NCI-H748 treated with DMSO at 0.1 percent for 48 hours (cell line): ENCODE data around the gene MYO5A.
"Not testable (repeated sequence)": the region's sequence is repeated elsewhere in the genome, so short reads cannot be mapped to it uniquely, and the experiment has no call there.

ENCODE experiments used
- DNase-seq: peaks from one replicate; lab custom pipeline; 2025; lab: John Stamatoyannopoulos, UW

Gene MYO5A

DNA sequence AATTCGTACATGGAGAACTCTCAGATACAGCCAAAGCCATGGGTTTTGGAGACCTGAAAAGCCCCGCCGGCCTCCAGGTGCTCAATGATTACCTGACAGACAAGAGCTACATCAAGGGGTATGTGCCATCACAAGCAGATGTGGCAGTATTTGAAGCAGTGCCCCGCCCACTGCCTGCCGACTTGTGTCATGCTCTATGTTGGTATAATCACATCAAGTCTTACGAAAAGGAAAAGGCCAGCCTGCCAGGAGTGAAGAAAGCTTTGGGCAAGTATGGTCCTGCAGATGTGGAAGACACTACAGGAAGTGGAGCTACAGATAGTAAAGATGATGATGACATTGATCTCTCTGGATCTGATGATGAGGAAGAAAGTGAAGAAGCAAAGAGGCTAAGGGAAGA is 23.5 kb downstream of the MYO5A start:
- no peak for DNase-seq

DNA sequence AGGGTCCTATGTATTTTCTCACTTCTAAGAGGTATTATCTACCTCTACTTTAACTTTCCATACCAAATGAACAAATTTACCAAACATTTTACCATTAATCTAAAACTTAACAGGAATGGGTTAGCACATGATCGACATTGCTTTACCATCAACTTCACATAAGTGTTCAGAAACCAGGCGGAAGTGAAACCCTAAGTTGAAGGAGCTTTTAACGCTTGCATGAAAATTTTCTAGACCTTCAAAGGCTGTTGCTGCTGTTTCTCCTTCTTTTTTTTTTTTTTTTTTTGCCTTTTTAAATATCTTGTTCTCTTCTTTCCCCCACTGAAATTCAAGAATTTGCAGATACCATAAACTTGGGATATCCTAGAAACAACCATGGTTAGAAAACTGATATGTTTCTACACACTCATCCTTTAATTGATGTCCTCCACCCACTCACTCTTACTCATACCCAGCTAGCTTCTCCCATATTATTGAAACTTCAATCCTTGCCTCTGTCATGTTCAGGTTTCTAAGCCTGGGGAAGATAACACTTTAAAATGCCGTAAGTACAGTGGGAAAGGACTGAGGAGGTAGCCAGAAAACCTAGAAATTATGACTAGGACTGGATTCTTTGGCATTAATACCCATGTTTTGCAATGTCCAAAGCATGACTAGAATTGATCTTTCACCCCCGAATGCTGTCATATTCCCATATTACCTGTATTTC is 24.7 kb downstream of the MYO5A start:
- no peak for DNase-seq

DNA sequence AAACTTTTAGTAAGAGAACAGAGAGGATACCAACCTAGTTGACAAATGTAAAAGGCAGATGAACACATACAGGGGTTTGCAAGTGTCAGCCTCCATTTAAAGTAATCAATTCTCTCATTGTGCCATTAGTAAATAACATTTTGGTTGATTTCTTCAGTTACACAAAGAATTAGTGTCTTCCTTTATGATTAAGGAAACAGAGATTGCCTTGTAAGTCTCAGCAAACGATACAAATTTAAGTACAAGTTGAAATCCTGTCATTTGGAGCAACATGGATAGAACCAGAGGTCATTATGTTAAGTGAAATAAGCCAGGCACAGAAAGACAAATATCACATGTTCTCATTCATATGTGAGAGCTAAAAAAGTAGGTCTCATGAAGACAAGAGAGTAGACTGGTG is 26.1 kb downstream of the MYO5A start:
- no peak for DNase-seq

DNA sequence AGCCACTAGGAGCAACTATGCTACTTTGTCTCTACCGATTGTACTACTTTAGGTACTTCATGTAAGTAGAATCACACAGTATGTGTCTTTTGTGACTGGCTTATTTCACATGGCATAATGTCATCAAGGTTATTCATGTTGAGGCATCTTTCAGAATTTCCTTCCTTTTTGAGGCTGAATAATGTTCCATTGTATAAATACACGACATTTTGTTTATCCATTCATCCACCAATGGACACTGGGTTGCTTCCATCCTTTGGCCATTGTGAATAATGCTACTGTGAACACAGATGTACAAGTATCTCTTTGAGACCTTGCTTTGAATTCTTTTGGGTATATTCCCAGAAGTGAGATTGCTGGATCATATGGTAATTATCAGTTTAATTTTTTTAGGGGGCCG is 29.2 kb downstream of the MYO5A start:
- DNase-seq = no peak

DNA sequence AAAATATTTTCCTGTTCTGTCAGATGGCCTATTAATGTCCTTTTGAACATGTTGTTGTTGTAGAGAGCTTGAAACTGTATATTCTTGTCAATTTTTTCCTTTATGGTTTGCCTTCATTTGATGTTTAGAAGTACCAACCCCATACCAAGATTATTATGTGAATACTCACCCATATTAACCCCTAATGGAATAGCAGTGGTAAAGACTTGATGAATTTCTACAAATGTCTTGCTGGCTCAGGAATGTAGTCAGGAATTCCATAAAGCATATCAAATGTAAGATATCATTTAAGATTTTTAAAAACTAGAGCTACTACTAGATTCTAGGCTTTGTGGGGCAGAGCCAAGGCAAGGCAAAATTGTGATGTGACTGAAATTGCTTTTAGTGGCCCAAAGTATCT is 30.0 kb downstream of the MYO5A start:
- no peak for DNase-seq

DNA sequence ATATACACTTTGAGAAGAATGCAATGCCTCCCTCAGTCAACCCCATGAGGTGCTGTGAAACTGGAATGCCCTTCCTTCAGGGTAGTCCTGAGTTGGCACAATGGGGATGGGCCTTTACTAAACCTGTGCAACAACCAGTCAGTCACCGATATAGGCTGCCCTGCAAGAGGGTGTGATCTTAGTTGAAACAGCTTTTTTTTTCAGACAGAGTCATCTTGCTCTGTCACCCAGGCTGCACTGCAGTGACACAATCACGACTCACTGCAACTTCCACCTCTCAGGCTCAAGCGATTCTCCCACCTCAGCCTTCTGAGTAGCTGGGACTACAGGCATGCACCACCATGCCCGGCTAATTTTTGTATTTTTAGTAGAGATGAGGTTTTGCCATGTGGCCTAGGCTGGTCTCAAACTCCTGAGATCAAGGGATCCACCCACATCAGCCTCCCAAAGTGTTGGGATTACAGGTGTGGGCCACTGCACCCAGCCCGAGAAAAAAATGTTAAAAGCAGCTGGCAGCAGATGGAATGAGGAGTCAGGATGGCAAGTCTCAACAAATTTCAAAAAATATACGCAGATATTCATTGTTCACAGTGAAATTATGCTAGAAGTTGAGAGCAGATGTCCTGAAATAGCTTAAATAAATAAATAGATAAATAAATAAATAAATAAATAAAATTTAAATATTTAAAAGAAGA is 31.8 kb downstream of the MYO5A start:
- DNase-seq = no peak

DNA sequence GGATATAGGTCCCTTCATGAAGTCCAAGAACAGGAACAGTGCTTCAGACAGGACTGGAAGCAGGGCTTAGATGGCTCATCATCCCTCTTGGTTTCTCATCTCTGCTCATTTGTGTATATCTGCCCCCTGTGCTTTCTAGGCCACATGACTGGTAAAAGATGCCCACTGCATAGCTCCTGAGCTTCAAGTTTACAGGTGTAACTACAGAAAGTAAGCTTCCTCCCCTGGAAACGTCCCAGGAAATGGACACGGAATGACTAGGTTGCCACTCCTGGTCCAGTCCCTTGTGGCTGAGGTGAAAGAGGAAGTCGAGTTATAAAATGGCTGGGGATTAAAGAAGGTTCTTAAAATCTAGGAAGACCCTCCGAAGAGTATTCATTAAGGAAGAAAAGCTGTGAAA is 32.5 kb downstream of the MYO5A start:
- DNase-seq = no peak

DNA sequence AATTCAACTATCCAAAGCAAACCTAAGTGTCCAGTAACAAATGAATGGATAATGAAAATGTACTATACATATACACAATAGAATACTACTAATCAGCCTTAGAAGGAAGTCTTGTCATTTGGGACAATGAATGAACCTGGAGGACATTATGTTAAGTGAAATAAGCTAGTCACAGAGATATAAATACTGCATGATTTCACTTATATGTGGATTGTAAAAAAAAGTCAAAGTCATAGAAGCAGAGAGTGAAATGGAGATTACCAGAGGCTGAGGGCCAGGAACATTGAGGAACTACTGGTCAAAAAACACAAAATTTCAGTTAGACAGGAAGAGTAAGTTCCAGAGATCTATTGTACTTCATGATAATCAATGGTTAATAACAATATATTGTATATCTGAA is 33.6 kb downstream of the MYO5A start:
- no peak for DNase-seq

DNA sequence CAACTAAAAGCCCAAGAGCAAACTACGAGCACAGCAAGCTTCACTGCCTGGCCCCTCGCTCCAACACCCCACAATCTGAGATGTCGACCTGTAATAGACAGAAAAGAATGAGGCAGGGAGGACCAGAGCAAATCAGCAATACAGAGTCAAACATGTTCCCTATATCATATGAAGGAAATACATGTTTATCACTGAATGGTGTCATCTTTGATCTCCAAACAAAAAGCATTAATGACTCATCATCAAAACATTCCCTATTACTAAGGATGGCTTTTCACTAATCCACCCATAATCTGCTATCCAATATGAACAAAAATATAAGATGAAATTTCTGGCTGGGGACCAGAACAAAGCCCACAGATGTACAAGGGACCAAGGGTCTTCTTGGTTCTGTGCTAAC is 34.7 kb downstream of the MYO5A start:
- DNase-seq = no peak

DNA sequence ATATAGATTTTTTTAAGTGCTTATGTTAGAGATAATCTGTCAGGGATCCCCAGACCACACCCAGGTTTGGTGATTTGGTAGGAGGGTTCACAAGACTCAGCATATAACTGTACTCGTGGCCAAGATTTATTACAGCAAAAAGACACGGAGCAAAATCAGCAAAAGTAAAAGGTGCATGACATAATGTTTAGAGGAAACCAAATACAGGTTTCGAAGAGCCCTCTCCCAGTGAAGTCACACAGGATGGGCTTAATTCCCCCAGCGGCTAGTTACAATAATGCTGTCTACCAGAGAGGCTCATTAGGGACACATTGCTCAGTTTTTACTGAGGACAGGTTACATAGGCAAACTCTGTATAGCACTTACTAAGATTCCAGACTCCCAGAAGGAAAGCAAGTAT is 36.5 kb downstream of the MYO5A start:
- DNase-seq = no peak

DNA sequence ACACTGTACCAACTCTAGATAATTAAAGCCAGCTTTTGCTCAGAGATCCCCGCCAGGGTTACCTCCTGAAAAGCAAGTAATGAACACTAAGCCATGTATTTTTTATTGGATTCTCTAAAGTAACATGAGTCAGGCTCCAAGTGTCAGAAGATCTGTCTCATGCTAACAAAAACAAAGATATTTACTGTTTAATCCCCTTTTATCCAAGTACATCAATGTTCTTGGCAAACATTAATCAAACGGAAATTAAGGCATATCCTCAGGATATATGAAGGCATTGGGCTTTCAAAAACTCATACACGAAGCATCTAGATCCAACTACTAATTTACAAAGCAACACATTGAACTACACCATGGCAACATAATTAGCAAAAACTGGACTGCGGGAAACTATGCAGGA is 37.2 kb downstream of the MYO5A start:
- DNase-seq = no peak

DNA sequence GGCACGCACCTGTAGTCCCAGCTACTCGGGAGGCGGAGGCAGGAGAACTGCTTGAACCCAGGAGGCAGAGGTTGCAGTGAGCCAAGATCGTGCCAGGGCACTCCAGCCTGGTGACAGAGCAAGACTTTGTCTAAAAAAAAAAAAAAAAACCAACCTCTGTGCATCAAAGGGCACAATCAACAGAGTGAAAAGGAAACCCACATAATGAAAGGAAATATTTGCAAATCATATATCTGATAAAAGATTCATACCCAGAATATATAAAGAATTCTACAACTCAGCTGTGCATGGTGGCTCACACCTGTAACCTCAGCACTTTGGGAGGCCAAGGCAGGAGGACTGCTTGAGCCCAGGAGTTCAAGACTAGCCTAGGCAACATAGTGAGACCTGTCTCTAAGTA is 39.2 kb downstream of the MYO5A start:
- DNase-seq = not testable (repeated sequence)

DNA sequence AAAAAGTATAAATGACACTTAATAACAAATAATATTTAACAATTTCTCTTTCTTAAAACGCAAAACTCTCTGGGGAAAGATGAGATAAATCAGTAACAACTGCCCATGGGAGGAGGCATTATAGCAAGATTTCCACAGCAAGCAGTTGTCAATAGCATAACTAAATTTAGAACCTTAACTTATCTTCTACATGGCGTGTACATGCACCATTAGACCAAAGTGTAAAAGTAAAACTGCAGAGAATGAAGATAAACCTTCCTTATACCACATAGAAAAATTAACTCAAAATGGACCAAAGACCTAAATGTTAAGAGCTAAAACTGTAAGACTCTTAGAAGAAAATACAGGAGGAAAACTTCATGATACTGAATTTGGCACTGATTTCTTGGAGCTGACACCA is 39.9 kb downstream of the MYO5A start:
- DNase-seq = no peak

DNA sequence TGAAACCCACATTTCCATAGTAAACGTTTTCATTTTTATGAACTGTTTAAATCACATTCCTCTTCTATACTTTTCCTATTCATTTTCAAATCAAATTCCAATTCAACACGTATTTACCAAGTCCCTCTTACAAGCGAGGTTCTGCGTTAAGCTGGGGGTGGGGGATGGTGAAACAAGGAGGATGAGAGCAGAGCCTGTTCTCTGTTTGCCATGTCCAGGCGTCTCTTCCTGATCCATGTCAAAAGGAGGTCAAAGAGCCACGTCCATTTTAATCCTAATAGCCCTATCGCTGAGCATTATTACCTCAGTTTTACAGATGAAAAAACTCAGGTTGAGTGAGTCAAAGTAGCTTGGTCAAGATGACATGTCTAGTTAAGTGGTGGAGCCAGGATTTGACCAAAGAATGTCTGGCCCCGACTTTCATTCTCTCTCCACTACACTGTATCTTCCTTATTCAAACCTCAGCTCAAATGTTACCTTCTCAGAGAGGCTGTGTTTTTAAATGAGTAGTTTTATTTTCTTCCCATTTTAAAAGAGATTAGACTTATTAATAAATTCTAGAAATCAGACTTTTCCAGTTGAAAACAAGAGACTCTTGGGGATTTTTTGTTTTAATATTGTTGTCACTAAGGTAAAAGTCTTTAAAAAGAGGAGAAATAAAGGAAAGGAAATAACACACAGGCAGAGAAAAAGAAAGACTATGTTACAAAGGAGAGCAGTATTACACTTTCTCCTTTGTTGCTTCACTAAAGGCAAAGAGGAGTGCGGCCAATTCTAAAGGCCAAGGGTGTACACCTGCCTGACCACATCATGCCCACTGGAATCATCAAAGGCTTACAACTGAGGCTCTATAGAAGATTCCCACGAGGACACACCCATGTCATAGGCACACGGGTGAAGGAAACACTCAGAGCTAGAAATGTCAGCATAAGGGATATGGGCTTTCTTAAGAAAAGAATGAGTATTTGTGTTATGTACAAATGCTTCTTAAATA is 42.4 kb downstream of the MYO5A start:
- DNase-seq = no peak

DNA sequence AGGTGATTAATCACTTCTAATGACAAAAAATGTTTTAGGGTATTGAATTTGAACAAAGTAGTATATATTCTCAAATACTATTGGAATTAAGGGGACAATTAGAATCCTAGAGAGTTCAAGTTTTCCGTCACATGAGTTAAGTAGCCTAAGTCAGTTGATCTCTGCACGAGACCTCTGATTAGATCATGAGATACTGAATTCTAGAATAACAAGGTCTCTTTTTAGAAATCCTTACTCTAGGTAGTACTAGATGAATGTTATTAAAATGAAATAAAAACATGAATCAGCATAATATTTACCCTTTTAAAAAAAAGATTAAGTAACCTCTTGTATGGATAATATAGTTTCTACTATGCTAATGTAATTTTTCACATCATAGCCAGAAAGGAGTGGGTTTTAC is 43.4 kb downstream of the MYO5A start:
- no peak for DNase-seq

DNA sequence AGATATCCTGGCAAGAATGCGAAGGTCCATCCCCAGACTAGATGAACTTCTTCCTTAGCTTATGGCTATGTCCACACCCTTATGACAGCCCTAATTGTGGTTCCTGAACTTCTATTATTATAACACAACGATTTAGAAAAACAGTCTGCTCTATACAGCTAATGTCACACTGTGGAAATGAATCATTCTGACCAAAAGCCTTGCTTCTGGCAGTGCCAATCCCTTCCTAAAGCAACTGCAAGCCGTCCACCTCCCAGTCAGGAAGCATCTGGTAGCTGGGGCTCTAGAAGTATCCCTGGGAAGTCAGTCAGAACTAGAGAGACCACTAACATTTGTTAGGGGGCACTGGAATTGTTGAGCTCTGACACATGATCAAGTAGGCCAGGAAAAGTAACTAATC is 45.0 kb downstream of the MYO5A start:
- DNase-seq = no peak

DNA sequence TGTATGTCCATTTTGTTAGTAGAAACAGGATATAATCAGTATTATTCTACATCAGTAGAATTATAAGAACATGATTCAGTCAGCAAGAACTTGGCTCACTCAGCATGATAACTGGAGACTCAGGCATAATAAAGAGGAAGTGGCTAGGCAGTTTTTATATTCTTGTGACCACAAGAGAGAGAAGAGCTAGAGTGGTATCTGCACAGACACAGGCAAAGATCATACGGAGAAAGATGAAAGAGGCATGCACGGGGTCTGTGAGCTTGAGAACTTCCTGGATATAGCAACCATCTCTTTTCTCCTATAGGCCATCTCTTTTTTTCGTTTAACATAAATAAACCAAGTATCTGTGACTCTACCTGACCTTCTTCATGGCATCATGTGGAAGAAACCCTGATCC is 46.8 kb downstream of the MYO5A start:
- DNase-seq = no peak

DNA sequence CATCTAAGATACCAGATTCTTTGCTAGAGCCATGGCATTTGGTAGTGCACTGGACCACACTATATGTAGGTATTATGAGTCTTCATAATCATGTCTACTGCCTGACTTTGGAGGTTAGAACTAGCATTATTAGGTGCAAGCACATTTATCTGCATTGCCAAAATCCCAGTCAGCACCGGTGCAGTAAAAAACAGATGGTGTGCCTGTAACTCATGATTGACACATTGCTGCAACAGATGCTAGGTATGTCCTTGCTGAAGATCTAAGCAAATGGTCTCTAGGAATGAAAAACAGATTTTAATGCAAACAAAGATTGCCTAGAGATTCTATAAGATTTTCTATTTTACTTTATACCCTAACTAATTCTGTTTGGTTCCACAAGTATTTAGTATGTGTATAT is 47.7 kb downstream of the MYO5A start:
- no peak for DNase-seq

DNA sequence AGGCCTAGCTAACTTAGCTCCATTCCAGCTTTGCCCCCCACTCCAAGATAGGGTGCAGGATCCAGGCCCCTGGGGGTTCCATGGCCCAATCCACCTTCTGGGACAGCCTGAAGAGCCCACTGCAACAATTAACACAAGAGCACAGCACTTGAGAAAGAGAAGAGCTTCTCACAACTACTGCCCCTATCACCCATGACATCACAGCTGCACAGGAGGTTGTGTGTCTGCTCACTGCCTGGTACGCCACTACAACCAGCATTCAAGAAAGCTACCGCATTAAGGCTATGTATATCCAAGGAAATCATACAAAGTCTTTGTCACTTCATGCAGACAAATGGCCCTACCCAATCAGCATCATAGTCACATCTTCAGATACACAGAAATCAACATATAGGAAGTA is 62.0 kb downstream of the MYO5A start:
- no peak for DNase-seq

DNA sequence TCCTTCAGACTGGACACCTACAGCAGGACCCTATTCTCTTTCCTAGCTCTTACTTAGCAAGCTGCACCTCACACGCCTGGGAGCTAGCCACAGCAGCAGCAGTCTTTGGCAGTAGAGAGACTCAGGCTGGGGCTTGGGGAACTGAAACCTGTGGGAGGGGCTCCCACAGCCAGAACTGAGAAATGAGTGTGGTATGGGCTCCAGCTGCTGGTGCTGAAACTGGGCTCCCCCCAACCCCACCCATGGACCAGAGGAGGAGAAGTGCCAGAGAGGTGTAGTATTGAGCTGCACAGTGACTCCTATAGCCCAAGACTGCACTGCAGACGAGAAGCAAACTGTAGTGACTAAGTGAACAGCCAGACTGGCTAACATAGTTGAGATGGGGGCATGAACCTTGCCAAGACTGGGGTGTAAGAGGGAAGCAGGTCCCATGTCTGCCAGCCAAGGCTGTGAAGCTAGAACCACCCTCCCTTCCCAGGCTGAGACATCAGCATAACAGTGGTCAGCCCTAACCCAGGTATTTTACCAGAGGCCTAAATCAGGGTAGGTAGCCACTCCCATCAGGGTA is 62.5 kb downstream of the MYO5A start:
- DNase-seq = no peak

DNA sequence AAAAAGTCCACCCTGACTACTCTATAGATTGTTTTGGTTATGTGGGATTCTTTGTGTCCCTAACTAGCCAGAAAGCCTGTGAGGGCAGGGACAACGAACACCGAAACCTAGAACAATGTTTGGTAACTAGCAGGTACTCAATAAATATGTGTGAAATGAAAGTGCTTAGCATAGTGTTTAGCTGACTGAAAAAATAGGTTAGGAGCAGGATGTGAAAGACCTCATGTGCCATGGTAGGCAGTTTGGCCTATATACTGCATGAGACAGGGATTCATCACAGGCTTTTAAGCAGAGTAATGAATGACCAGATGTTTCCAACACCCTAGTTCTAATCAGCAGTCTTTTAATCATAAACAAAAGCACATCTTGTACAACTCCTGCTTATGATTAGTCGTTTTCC is 64.2 kb downstream of the MYO5A start:
- no peak for DNase-seq

DNA sequence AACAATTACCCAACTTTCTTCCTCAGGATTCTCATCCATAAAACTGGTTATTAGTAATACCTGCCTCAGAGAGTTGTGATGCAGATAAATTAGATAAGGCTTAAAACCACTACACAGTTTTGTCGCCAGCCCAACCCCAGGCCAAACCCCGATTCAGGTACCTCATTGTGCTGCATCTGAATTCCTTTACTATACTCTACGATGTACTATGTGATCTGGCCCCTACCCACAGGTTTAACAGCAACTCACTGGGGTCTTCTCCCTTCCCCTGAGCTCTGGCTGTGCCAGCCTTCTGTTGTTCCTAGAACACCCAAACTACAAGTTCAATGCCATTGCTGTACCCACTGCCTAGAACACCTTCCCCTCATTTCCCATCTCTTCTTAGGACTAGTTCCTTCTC is 64.6 kb downstream of the MYO5A start:
- no peak for DNase-seq

DNA sequence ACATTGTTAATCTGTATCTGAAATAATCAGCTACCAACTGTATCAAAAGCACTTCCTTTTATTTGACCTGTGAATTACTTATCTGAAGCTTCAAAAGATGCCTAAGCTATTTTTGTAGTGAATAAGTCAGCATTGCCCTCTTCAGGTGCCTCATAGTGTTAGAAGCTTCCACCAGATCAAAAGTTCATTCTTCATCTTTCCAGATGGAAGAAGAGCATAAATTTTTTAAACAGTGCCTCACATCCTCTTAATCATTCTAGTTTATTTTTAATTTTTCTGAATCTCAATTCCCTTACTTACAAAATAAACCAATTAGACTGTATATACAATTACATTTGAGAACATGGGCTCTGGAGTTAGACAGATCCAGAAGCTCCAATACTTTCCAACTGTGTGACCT is 65.0 kb downstream of the MYO5A start:
- DNase-seq = no peak
